ENCODE data around the gene BRMS1. TPM values are rescaled to one million over a fixed set of nuclear protein-coding genes. Genes with fewer than 3 reads are reported as not detected.

BRMS1 gene
- polyA plus RNA-seq, 5 donors = 21.8 to 32.5 (median 25.1) TPM

- no peak for DNase-seq
These were observed 6.4 kb downstream of the BRMS1 start for GRCh38 chr11:66338276-66339161.

GRCh38 chr11:66337103-66337899 is 7.6 kb downstream of the BRMS1 start:
- DNase-seq = no peak

DNA sequence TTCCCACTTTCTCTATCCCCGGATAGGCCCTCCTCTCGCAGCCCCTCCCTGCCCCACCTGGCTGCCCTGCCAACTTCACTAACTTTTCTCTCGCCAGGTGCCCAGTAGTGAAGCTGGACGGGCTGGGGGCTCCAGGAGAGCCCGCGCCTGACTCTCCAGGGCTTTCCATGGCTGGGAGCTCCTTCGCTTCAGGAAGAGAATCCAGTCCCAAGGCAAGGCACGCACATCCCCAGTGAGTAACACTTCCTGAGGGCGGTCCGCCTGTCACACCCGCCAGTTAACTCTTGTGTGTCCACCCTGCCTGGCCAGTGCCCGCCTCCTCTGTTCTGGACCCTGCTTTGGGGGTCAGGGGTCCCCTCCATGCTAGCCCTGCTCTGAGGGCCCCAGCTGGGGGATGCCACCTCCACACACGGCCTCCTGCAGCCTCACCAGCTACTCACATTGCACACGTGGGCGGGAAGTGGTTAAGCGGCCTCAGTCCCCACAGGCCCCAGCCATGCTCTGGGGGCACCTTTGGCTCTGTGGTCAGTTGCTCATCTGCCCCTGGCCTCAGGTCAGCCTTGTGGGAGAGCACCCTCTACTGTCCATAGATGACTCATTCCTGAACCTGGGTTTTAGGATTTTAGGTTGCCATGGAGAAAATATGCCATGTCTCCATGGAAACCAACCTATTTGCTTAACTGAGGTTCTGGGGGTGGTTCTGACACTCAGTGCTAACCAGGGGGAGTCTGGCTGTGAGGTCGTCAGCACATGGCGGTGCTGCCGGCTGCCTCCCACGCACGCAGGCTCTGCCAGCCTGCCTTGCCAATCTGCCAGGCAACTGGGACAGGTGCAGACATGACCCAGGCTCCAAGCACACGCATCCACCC is 8.4 kb downstream of the BRMS1 start, which contains the start of gene RIN1:
RIN1 (minus strand) TSS at position 201 of the 869 bp plus-strand sequence; CDS start at position 169, 32 bp downstream.
- DNase-seq = peak in 1 of 2 donors; percentile 54

- DNase-seq = no peak
These were observed 9.2 kb downstream of the BRMS1 start for GRCh38 chr11:66335531-66336233.

GRCh38 chr11:66334605-66335442 is 10.1 kb downstream of the BRMS1 start:
- no peak for DNase-seq

- DNase-seq = no peak
These were observed 10.9 kb downstream of the BRMS1 start for GRCh38 chr11:66333896-66334604.

GRCh38 chr11:66333220-66333877 is 11.6 kb downstream of the BRMS1 start:
- no peak for DNase-seq

- DNase-seq = no peak
These were observed 12.3 kb downstream of the BRMS1 start for GRCh38 chr11:66332371-66333219.

DNA sequence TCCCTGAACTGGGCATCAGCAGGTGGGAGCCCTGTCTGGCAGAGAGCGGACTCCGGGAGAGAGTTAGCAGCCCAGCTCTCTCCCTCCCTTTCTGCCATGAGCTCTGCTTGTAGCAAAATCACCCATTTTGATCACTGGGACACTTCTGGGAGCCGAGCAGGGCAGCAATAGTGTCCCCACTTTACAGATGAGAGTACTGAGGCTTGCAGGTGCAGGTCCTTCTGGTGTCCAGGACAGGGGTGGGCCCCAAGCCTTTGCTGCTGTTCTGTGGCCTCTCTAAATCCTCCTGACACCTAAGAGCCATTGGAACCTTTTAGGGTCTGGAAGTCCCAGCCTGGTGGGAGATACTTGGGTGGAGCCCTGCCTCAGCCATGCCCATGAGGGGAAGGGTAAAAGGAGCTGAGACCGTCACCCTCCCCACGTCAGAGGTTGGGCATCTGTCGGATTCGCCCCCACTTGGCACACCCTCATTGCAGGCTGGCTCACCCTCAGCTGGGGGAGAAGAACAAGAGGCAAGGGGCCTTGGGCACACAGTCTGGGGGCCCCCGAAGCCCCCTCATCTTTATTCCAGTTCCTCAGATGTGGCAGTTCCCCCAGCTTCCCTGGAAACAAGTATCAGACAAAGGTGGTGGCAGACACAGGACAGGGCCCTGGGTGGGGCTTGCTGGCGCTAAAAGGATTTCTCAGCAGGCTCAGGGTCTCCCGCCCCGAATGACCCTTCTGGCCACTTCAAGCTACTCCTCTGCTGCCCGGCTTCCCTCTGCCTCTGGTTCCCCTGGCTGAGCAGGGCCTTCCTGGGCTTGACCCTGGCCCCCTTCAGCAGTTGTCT is 13.1 kb downstream of the BRMS1 start:
- DNase-seq = no peak

DNA sequence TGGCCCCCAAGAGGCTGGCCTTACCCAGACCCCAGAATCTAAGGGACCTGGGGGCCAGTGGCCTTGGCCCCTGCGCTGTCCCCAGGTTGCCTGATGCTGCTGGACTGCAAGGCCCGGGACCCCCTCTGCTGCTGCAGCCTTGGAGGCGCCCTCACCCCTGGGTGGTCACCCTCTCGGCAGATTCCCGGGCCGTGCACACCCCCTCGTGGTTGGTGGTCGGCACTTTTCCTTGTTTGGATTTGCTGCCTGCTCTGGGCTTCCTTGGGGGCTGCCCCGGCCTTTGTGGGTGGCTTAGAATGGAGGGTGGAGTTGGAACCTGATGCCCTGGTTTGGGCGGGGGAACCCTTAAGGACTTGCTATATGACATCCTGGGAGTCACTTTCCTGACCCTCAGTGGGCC is 14.0 kb downstream of the BRMS1 start:
- no peak for DNase-seq

DNA sequence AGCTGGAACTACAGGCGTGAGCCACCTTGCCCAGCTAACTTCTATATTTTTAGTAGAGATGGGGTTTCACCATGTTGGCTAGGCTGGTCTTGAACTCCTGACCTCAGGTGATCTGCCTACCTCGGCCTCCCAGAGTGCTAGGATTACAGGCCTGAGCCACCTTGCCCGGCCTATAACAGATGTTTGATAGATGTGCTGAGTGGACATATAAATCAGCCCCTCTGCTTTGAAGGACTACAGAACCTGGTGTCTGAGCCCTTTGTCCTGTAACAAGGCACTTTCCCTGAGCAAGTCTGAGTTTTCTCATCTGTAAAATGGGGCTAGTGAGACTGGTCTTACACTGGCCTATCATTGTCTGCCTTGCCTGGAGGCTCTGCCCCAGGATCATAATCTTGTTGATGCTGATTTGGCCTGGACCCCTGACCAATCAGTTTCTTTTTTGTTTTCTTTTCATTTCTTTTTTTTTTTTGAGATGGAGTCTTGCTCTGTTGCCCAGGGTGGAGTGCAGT is 15.7 kb downstream of the BRMS1 start:
- no peak for DNase-seq

GRCh38 chr11:66328302-66329144 is 16.4 kb downstream of the BRMS1 start:
- DNase-seq = peak in 1 of 2 donors; percentile 76

DNA sequence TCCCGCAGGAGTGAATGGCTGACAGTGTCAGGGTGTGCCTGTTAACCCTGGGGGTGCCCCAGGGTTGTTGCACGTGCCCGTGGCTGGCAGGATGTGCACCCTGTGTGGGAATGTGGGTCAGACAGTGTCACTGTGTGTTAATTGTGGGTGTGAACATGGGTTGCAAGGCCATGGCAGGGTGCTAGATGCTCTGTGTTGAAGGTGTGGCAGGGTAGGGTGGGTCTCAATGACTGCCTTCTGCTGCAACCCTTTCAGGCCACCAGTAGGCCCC is 16.9 kb downstream of the BRMS1 start:
- DNase-seq = no peak

DNA sequence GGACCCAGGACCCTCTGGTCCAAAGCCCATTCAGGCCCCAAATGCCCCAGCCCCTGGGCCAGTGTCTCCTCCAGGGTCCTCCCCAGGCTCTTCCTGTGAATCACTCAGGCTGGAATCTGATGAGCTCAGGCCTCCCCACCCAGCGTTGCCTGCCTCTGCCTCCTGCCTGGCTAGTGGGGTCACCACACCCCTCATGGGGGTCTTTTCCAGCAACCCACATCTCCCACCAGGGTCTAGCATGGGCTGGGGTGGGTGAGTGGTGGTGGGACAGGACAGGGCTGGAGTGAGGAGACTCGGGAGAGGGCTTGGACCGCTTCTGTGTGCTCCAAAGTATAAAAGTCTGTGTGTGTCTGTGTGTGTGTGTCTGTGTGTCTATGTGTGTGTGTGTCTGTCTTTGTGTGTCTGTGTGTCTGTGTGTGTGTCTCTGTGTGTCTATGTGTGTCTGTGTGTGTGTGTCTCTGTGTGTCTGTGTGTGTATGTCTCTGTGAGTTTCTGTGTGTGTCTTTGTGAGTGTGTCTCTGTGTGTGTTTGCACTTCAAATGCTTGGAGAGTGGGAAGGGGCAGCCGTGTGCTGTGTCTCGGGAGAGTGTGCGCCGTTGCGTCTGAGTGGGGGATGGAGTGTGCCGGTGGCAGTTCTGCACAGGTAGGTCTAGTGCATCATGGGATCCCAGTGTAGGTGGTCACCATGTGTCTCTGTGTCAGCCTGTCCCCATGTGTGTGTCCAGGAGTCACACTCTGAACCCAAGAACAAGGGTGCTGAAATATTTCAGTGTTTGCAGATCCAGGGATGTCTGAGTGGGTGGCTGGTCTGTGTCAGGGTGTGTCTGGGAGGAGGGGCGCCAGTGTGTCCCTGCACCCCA is 17.5 kb downstream of the BRMS1 start:
- DNase-seq = no peak

Data from right lung (tissue), 5 donors.